DMS53 (cell line): ENCODE results near the gene ZDHHC5.

Experiments
- DNase-seq: peaks from one replicate; lab custom pipeline; 2025; lab: John Stamatoyannopoulos, UW

ZDHHC5 gene

GRCh38 chr11:57644748-57645688 lies 22.9 kb upstream of the ZDHHC5 start:
- DNase-seq = peak; percentile 70

GRCh38 chr11:57645689-57646085 lies 22.2 kb upstream of the ZDHHC5 start:
- DNase-seq = no peak

GRCh38 chr11:57646194-57646798 lies 21.6 kb upstream of the ZDHHC5 start:
- DNase-seq = no peak

GRCh38 chr11:57646799-57647303 lies 21.1 kb upstream of the ZDHHC5 start:
- DNase-seq = peak; percentile 24

- no peak for DNase-seq
Measured at GRCh38 chr11:57647372-57647771, 20.5 kb upstream of the ZDHHC5 start.

GRCh38 chr11:57647960-57648800 lies 19.7 kb upstream of the ZDHHC5 start:
- no peak for DNase-seq

GRCh38 chr11:57648801-57649735 lies 18.8 kb upstream of the ZDHHC5 start:
- DNase-seq = peak; percentile 14

GRCh38 chr11:57649826-57650738 lies 17.8 kb upstream of the ZDHHC5 start, which contains the start of gene YPEL4:
TSS of gene YPEL4 (minus strand) at chr11:57649912. CDS start at chr11:57647107, 2,805 bp downstream.
- DNase-seq = peak; percentile 63

GRCh38 chr11:57650739-57651090 lies 17.2 kb upstream of the ZDHHC5 start:
- DNase-seq = no peak

GRCh38 chr11:57651408-57651807 lies 16.5 kb upstream of the ZDHHC5 start:
- no peak for DNase-seq

- peak; percentile 1 for DNase-seq
Measured at GRCh38 chr11:57652230-57652629, 15.7 kb upstream of the ZDHHC5 start.

- DNase-seq = no peak
Measured at GRCh38 chr11:57652662-57653061, 15.3 kb upstream of the ZDHHC5 start.

- no peak for DNase-seq
Measured at GRCh38 chr11:57653163-57653562, 14.8 kb upstream of the ZDHHC5 start.

- peak; percentile 33 for DNase-seq
Measured at GRCh38 chr11:57656885-57657193, 11.1 kb upstream of the ZDHHC5 start.

- DNase-seq = peak; percentile 95
Measured at GRCh38 chr11:57657194-57658022, 10.5 kb upstream of the ZDHHC5 start, which contains the start of gene CLP1. TSS of gene CLP1 (plus strand) at chr11:57657762. CDS start at chr11:57659477, 1,715 bp downstream.

- no peak for DNase-seq
Measured at GRCh38 chr11:57658023-57658361, 9.9 kb upstream of the ZDHHC5 start.

GRCh38 chr11:57659669-57660068 lies 8.2 kb upstream of the ZDHHC5 start:
- DNase-seq = no peak

GRCh38 chr11:57662893-57663292 lies 5.0 kb upstream of the ZDHHC5 start:
- DNase-seq = no peak

- DNase-seq = no peak
Measured at GRCh38 chr11:57663975-57664374, 3.9 kb upstream of the ZDHHC5 start.
